ENCODE results near the gene ADSS1.

GRCh38 chr14:104714066-104714465 lies 10.0 kb upstream of the ADSS1 start:
- TF ChIP-seq GATA1 (IDR thresholded peaks at IDR 0.05; ENCODE audit: low read depth, low read length): no peak
- no peak for TF ChIP-seq POLR2A (IDR thresholded peaks at IDR 0.05; ENCODE audit: low read length)

Data from erythroblast (primary cell).